HUES64 (cell line): ENCODE results near the gene NOP56. TPM values are rescaled to one million over a fixed set of nuclear protein-coding genes. Genes with fewer than 3 reads are reported as not detected.

ENCODE experiments used
- H3K27ac ChIP-seq: 2 replicates; pipeline ENCODE4 v1.7.0; 2013; ENCODE audit warnings: low read depth, low read length, inconsistent platforms
- H3K27me3 ChIP-seq: 2 replicates; pipeline ENCODE4 v1.6.1; 2013; ENCODE audit warnings: mild to moderate bottlenecking, low read length; ENCODE audit not compliant: insufficient read depth
- H3K36me3 ChIP-seq: 2 replicates; pipeline ENCODE4 v1.6.1; 2013; ENCODE audit warnings: mild to moderate bottlenecking, low read length; ENCODE audit not compliant: insufficient read depth
- H3K4me1 ChIP-seq: 2 replicates; pipeline ENCODE4 v1.6.1; 2013; ENCODE audit warnings: mild to moderate bottlenecking, low read length, moderate library complexity; ENCODE audit not compliant: insufficient read depth
- H3K4me3 ChIP-seq: 2 replicates; pipeline ENCODE4 v1.5.1; 2013; ENCODE audit warnings: mild to moderate bottlenecking, low read length, moderate library complexity
- H3K9ac ChIP-seq: 2 replicates; pipeline ENCODE4 v1.6.1; 2013; ENCODE audit warnings: mild to moderate bottlenecking, low read depth, low read length
- H3K9me3 ChIP-seq: 2 replicates; pipeline ENCODE4 v1.6.1; 2013; ENCODE audit warnings: low read depth, low read length; ENCODE audit not compliant: insufficient read depth
- WGBS: fragments of 150-250, 120-280 bp; methylation state at CpG from one replicate; pipeline ENCODE4 v1.1.7; 2013; ENCODE audit warnings: missing lambda C conversion rate; 5-methylcytosine and 5-hydroxymethylcytosine counted together
- polyA plus RNA-seq, 2 experiments: library from polyadenylated mRNA; stranded (reverse); fragments of 50-300 nt; gene quantifications; one replicate each; pipeline ENCODE4 v1.2.3, GENCODE V29; 2013

Gene NOP56, protein sequence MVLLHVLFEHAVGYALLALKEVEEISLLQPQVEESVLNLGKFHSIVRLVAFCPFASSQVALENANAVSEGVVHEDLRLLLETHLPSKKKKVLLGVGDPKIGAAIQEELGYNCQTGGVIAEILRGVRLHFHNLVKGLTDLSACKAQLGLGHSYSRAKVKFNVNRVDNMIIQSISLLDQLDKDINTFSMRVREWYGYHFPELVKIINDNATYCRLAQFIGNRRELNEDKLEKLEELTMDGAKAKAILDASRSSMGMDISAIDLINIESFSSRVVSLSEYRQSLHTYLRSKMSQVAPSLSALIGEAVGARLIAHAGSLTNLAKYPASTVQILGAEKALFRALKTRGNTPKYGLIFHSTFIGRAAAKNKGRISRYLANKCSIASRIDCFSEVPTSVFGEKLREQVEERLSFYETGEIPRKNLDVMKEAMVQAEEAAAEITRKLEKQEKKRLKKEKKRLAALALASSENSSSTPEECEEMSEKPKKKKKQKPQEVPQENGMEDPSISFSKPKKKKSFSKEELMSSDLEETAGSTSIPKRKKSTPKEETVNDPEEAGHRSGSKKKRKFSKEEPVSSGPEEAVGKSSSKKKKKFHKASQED
- polyA plus RNA-seq (2013, experiment 1 of 2), result 481 TPM
- 421 TPM for polyA plus RNA-seq (2013, experiment 2 of 2)

DNA sequence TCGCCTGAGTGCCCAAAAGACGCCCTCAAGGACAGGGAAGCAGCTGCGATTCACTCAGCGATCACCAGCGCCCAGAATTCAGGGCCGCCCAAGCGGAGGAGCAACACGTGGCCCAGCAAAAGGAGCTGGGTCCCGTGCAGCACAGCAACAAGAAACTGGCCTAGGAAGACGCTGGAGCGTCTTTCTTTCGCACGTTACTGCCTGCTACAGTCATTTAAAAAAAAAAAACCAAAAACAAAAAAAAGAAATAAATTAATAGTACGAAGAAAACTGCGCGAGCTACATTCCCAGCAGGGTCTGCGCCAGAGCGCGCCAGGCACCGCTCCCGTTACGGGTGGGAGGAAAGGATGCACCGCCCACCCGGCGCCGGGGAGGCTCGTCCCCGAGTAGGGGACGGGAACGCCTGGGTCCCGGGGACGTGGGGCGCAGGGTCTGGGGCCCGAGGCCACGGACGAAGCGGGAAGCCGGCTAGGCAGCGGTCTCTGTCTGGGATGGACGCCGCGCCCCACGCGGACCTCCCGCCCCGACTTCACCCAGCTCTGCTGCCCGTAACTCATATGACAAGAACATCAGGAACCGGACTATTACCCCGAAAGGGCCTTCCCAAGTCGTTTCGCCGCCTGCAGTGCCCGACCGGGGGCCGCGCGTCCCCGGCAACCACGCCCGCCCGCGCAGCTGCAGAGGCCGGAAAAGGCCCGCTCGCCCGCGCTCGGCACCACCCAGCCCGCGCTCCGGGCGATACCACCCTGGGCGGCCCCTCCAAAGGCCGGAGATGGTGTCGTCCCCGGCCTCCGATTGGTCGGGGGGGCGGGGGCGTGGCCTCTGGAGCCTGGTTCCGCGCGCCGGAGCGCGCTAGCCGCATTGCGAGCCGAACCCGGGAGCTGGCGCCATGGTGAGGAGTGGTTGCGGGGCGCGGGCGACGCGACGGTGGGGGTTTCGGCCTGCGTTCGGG lies at the start of gene NOP56:
NOP56 (plus strand) TSS at position 861 of the 952 bp plus-strand sequence; CDS start at position 890, 29 bp downstream.
- Histone ChIP-seq H3K4me1 (peaks cover 6% of the 10 kb centered on the region; the same call in 1 of the 2 replicates), H3K27me3 (no peaks in the 10 kb centered on the region), H3K4me3 (peak within 1 kb of the TSS; percentile 100), H3K27ac (peak within 1 kb of the TSS; percentile 89), H3K36me3 (peaks cover 42% of the 10 kb centered on the region), H3K9ac (peak within 1 kb of the TSS; percentile 100), H3K9me3 (no peaks in the 10 kb centered on the region)
- under 1% methylated on average over 99 of the region's 101 CpGs for WGBS

DNA sequence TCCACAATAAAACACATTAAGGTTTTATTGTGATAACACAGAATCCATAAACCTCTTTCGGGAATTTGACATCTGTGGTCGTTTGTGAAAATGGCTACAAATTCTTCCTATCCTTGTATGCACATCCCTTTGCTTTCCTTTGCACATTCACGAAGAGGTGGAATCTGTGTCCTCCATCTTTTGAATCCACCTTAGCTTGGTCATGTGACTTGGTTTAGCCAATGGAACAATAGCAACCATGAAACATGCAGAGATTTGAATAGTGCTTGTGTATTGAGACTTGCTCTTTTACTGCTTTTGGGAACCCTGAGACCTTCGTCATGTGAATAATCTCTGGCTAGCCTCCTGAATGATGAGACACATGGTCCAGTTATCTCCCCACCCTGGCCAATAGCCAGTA lies 49.7 kb upstream of the NOP56 start:
- no peaks in the 10 kb centered on the region for H3K36me3 ChIP-seq
- no peak overlapping the region for H3K4me3 ChIP-seq
- H3K27ac ChIP-seq, result no peak overlapping the region
- no peaks in the 10 kb centered on the region for H3K27me3 ChIP-seq
- 0 out of 2 replicates have a peak, but pooled peaks cover 4% of the 10 kb centered on the region for H3K4me1 ChIP-seq
- H3K9me3 ChIP-seq, result peaks cover 19% of the 10 kb centered on the region
- H3K9ac ChIP-seq, result no peak overlapping the region
- WGBS, result 94% methylated on average over 4 of the region's 4 CpGs

DNA sequence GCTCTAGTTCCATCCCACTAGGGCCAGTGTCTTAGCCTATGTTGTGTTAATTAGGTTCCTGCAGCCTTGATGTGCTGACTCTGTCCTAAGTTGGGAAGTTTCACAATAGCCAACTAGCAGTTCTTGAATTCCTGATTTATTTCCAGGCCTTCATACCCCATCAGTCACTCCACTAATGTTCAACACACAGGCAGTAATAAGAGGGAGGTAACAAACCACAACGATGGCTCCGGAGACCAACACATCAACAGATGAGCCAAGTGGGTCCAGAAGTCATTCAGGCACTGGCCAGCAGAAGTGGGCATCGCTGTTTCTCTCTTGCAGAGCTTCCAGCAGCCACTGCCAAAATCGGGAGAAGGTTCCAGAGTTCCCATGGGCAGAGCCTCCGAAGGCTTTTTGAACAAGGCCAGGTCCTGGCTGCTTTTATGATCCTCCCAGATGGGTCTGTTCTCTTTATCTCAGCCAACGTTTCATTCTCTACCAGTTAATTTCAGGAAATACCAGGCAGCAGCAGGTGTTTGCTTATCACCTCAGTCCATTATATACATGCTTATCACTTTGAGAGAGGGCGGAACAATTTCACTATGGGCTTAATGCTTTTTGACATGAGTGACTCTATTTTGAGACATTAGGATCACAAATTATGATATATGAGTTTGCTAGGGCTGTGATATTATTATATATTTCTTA lies 48.5 kb upstream of the NOP56 start:
- H3K9ac ChIP-seq, result no peak overlapping the region
- H3K36me3 ChIP-seq, result no peaks in the 10 kb centered on the region
- peaks cover 19% of the 10 kb centered on the region for H3K9me3 ChIP-seq
- WGBS, result 85% methylated on average over 7 of the region's 7 CpGs
- no peaks in the 10 kb centered on the region for H3K27me3 ChIP-seq
- no peak overlapping the region for H3K27ac ChIP-seq
- no peak overlapping the region for H3K4me3 ChIP-seq
- 0 out of 2 replicates have a peak, but pooled peaks cover 4% of the 10 kb centered on the region for H3K4me1 ChIP-seq

- H3K9me3 ChIP-seq, result peaks cover 19% of the 10 kb centered on the region
- WGBS, result 90% methylated on average over 3 of the region's 3 CpGs
Observed at GRCh38 chr20:2604506-2604835, 48.0 kb upstream of the NOP56 start.

GRCh38 chr20:2606507-2607006 lies 45.9 kb upstream of the NOP56 start:
- Histone ChIP-seq H3K27me3 (peaks cover 4% of the 10 kb centered on the region; the same call in 1 of the 2 replicates), H3K27ac (no peak overlapping the region), H3K36me3 (no peaks in the 10 kb centered on the region), H3K9ac (no peak overlapping the region), H3K4me1 (no peaks in the 10 kb centered on the region), H3K4me3 (no peak overlapping the region), H3K9me3 (peaks cover 19% of the 10 kb centered on the region)
- 75% methylated on average over 1 of the region's 1 CpG for WGBS

More at GRCh38 chr20:2604506-2604835, 48.0 kb upstream of the NOP56 start:
- no peaks in the 10 kb centered on the region for H3K36me3 ChIP-seq
- H3K27me3 ChIP-seq, result no peaks in the 10 kb centered on the region
- H3K27ac ChIP-seq, result no peak overlapping the region
- 0 out of 2 replicates have a peak, but pooled peaks cover 4% of the 10 kb centered on the region for H3K4me1 ChIP-seq
- H3K9ac ChIP-seq, result no peak overlapping the region
- H3K4me3 ChIP-seq, result no peak overlapping the region

DNA sequence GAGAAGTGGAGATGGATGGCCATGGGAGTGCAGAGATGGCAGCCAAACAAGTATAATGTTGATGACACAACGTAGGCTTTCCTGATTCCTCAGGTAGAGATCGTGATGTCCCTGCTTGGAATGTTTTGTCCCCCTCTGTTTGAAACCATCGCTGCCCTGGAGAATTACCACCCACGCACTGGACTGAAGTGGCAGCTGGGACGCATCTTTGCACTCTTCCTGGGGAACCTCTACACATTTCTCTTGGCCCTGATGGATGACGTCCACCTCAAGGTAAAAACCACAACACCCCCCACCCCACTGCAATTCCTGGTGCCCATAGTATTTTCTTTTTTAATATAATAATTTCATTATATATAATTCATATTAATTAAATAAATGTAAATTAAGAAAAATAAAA lies 42.1 kb upstream of the NOP56 start:
- no peak overlapping the region for H3K4me3 ChIP-seq
- 95% methylated on average over 6 of the region's 6 CpGs for WGBS
- H3K9ac ChIP-seq, result no peak overlapping the region
- no peaks in the 10 kb centered on the region for H3K4me1 ChIP-seq
- H3K9me3 ChIP-seq, result peaks cover 19% of the 10 kb centered on the region
- peaks cover 7% of the 10 kb centered on the region; the same call in 1 of the 2 replicates for H3K27me3 ChIP-seq
- no peak overlapping the region for H3K27ac ChIP-seq
- H3K36me3 ChIP-seq, result no peaks in the 10 kb centered on the region

DNA sequence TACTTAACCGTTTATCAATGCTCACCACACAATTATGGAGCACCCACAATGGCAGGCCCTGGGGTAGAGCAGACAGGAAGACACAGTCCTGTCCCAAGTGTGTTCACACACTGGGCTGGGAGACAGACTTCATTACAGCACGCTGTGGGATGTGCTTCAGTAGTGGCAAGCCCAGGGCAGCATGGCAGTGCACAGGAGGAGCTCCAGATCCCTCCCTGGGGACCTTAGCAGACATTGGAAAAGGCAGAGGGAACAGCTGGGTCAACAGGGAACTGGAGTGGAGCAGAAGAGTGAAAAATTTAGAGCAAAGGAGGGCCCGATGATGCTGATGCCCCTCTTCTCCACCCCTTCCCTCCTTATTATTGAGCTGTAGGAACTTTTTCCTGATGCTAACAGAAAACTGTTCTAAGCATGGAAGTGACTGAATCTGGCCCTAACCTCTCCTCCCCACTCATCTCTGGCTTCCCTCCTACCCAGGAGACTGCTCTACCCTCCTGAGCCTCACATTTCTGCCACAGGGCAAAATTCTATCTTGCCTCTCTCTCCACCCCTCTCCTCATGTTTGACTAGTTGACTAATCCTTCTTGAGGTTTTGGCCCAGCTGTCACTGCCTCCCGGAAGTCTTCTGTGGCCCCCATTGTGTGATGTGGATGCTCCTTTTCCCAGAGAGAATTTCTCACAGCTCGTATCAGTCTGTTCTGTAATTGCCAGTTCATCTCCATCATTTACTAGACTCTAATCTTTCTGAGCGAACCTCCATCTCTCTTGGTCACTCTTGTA lies 41.3 kb upstream of the NOP56 start:
- Histone ChIP-seq H3K9ac (no peak overlapping the region), H3K4me1 (no peaks in the 10 kb centered on the region), H3K27ac (no peak overlapping the region), H3K27me3 (peaks cover 9% of the 10 kb centered on the region), H3K4me3 (no peak overlapping the region), H3K36me3 (no peaks in the 10 kb centered on the region), H3K9me3 (peaks cover 13% of the 10 kb centered on the region)
- 85% methylated on average over 6 of the region's 6 CpGs for WGBS

DNA sequence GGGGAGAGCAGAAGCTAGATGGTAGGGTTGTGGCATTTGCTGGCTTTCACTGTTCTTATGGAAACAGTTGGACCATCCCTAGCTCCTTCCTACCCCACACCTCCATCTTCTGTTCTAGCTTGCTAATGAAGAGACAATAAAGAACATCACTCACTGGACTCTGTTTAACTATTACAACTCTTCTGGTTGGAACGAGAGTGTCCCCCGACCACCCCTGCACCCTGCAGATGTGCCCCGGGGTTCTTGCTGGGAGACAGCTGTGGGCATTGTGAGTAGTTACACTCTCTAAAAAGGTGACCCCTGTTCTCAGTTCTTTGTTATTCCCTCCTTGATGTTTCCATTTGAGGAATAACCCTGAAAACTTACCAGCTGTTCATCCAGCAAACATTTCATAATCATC lies 40.4 kb upstream of the NOP56 start:
- WGBS, result 91% methylated on average over 3 of the region's 3 CpGs
- H3K9me3 ChIP-seq, result peaks cover 5% of the 10 kb centered on the region
- H3K9ac ChIP-seq, result no peak overlapping the region
- peaks cover 12% of the 10 kb centered on the region for H3K27me3 ChIP-seq
- H3K4me3 ChIP-seq, result no peak overlapping the region
- H3K36me3 ChIP-seq, result no peaks in the 10 kb centered on the region
- no peak overlapping the region for H3K27ac ChIP-seq
- H3K4me1 ChIP-seq, result no peaks in the 10 kb centered on the region

GRCh38 chr20:2616634-2617033 lies 35.8 kb upstream of the NOP56 start:
- 87% methylated on average over 9 of the region's 9 CpGs for WGBS
- no peak overlapping the region for H3K27ac ChIP-seq

More at GRCh38 chr20:2616634-2617033, 35.8 kb upstream of the NOP56 start:
- Histone ChIP-seq H3K4me1 (no peaks in the 10 kb centered on the region), H3K9me3 (no peaks in the 10 kb centered on the region), H3K36me3 (no peaks in the 10 kb centered on the region), H3K4me3 (no peak overlapping the region), H3K27me3 (peaks cover 8% of the 10 kb centered on the region), H3K9ac (no peak overlapping the region)
